CD4-positive, alpha-beta T cell (primary cell): ENCODE results near the gene RBMS1. TPM values are rescaled to one million over a fixed set of nuclear protein-coding genes. Genes with fewer than 3 reads are reported as not detected.

Experiments used
- ATAC-seq: fragments of 200-7000 bp; cut with Tn5 transposase; one replicate; pipeline ENCODE4 v1.10.0; 2022; ENCODE audit warnings: mild to moderate bottlenecking; ENCODE audit not compliant: poor library complexity
- CTCF ChIA-PET: fragments of 350-600 bp; sonication (Branson Sonifier 250); formaldehyde crosslinking; loops from one replicate; lab custom pipeline; 2021; ENCODE audit warnings: antibody characterized with exemption, inconsistent platforms; lab: Charles Lee
- POLR2A ChIA-PET: fragments of 350-600 bp; sonication (Branson Sonifier 250); formaldehyde crosslinking; loops from one replicate; lab custom pipeline; 2021; ENCODE audit warnings: antibody characterized with exemption, inconsistent platforms; lab: Charles Lee
- DNase-seq, 14 experiments: peaks; one replicate each; pipeline ENCODE4 v3.0.0-alpha.2; 2013 to 2020; ENCODE audit warnings: mixed read lengths in 2 of 14
- H3K27ac ChIP-seq, 2 donors: one replicate each; pipeline versions ENCODE4 v1.5.1 to v1.7.0; 2013; ENCODE audit warnings: low read length in 2 of 2, low read depth in 1 of 2, mild to moderate bottlenecking in 1 of 2
- H3K27me3 ChIP-seq, 2 experiments: 1 replicate in 1 of 2; 2 replicates in 1 of 2; pipeline versions ENCODE4 v1.6.1 to v1.7.0; 2013; ENCODE audit warnings: low read length in 2 of 2, control low read depth in 1 of 2, mild to moderate bottlenecking in 1 of 2, moderate library complexity in 1 of 2; ENCODE audit not compliant: insufficient read depth in 2 of 2, control insufficient read depth in 1 of 2
- H3K36me3 ChIP-seq: one replicate; pipeline ENCODE4 v1.6.1; 2013; ENCODE audit warnings: low read length, control low read depth; ENCODE audit not compliant: insufficient read depth
- H3K4me1 ChIP-seq: one replicate; pipeline ENCODE4 v1.6.1; 2013; ENCODE audit warnings: low read length, control low read depth; ENCODE audit not compliant: insufficient read depth
- H3K4me3 ChIP-seq: one replicate; pipeline ENCODE4 v1.5.1; 2013; ENCODE audit warnings: mild to moderate bottlenecking, low read length, moderate library complexity
- H3K9me3 ChIP-seq, 2 experiments: 1 replicate in 1 of 2; 2 replicates in 1 of 2; pipeline versions ENCODE4 v1.6.1 to v1.7.0; 2013; ENCODE audit warnings: low read length in 2 of 2, mild to moderate bottlenecking in 2 of 2, control low read depth in 1 of 2, moderate library complexity in 1 of 2; ENCODE audit not compliant: control insufficient read depth in 1 of 2, insufficient read depth in 1 of 2
- H3K27ac Mint-ChIP-seq: one replicate; pipeline ENCODE4 v1.8.0; 2020; ENCODE audit warnings: mixed read lengths
- H3K27me3 Mint-ChIP-seq: one replicate; pipeline ENCODE4 v1.8.0; 2021; ENCODE audit warnings: mixed read lengths
- H3K36me3 Mint-ChIP-seq: one replicate; pipeline ENCODE4 v1.8.0; 2021; ENCODE audit warnings: low read depth, mixed read lengths
- H3K4me1 Mint-ChIP-seq: one replicate; pipeline ENCODE4 v1.8.0; 2021; ENCODE audit warnings: low read depth, mixed read lengths
- H3K4me3 Mint-ChIP-seq: one replicate; pipeline ENCODE4 v1.8.0; 2020; ENCODE audit warnings: mild to moderate bottlenecking, mixed read lengths
- H3K9me3 Mint-ChIP-seq: one replicate; pipeline ENCODE4 v1.8.0; 2020; ENCODE audit warnings: mixed read lengths
- intact Hi-C, 2 experiments: fragments of 100-400 bp; cut with DNase I in 1 of 2; cut with micrococcal nuclease in 1 of 2; formaldehyde crosslinking; loops; one replicate each; pipeline versions ENCODE4 v1.15.1 to v1.9.0; 2023 to 2025; cut with DNase I, micrococcal nuclease
- total RNA-seq, 174 experiments: library from RNA in 2 of 174; stranded (reverse) in 2 of 174; gene quantifications; one replicate each; pipeline ENCODE4 v1.2.3 and lab custom pipeline; 2021 to 2026
- TF ChIP-seq, protein P1 (sequence below): fragments of 200-600 bp; IDR thresholded peaks from one replicate; pipeline ENCODE4 v1.8.0; 2022; ENCODE audit warnings: antibody characterized with exemption, mild to moderate bottlenecking

RBMS1 gene
- total RNA-seq, 2 experiments from 2014 or later, result 88.6 to 90.3 TPM

DNA sequence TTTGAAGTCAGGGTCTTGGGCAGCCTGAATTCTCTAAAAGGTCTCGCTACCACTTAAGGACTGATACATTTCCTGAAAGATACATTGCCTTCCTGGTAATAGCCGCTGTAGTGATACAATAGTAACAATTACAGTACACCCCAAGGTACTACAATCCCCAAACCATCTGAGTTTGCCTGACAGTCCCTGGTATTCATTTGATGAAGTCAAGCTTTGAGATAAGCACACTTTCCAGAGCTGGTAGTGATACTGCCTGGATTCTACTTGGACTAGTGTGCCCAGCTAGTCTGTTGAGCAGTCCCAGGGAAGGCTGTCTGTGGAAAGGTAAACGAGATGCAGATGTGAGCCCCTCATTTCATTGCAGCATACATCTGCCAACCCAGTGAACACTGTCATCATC is 269.1 kb downstream of the RBMS1 start:
- no peak overlapping the region for H3K4me3 Mint-ChIP-seq
- ATAC-seq, result no peak
- H3K4me1 Mint-ChIP-seq, result peaks cover 33% of the 10 kb centered on the region
- Histone ChIP-seq H3K27ac (no peak overlapping the region), H3K4me3 (no peak overlapping the region), H3K4me1 (peaks cover 12% of the 10 kb centered on the region), H3K27me3 (no peaks in the 10 kb centered on the region), H3K36me3 (no peaks in the 10 kb centered on the region), H3K9me3 (no peaks in the 10 kb centered on the region)
- H3K27ac Mint-ChIP-seq, result no peak overlapping the region
- no peak for DNase-seq
- H3K9me3 Mint-ChIP-seq, result no peaks in the 10 kb centered on the region
- intact Hi-C loops, result no loop called here
- CTCF ChIA-PET, result interaction anchor here (1.0 kb wide), 1 partner anchor 46 kb away, joined by 3 read pairs; no protein-coding TSS in a partner anchor
- H3K36me3 Mint-ChIP-seq, result no peaks in the 10 kb centered on the region
- no peaks in the 10 kb centered on the region for H3K27me3 Mint-ChIP-seq
- POLR2A ChIA-PET, result no interaction called here
- TF ChIP-seq, protein P1, sequence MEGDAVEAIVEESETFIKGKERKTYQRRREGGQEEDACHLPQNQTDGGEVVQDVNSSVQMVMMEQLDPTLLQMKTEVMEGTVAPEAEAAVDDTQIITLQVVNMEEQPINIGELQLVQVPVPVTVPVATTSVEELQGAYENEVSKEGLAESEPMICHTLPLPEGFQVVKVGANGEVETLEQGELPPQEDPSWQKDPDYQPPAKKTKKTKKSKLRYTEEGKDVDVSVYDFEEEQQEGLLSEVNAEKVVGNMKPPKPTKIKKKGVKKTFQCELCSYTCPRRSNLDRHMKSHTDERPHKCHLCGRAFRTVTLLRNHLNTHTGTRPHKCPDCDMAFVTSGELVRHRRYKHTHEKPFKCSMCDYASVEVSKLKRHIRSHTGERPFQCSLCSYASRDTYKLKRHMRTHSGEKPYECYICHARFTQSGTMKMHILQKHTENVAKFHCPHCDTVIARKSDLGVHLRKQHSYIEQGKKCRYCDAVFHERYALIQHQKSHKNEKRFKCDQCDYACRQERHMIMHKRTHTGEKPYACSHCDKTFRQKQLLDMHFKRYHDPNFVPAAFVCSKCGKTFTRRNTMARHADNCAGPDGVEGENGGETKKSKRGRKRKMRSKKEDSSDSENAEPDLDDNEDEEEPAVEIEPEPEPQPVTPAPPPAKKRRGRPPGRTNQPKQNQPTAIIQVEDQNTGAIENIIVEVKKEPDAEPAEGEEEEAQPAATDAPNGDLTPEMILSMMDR, result no peak

DNA sequence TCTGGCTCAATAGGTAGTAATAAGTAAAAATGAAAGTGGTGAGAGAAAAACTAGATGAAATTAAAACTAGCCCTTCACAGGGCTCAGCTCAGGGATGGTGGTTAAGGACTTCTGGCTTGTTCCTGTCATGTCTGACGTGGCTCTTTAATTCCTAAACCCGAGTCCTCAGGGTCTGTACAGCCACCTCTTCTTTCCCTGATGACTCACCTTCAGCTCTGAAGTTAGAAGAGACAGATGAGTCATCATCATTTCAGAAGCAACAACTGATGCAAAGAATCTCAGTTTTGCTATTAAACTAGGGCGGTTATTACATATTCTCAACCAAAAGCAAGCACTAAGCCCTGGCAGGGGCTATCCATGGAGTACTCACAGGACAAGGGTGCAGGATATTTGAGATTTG is 269.5 kb downstream of the RBMS1 start:
- no peaks in the 10 kb centered on the region for H3K36me3 ChIP-seq
- H3K9me3 ChIP-seq, result no peaks in the 10 kb centered on the region
- H3K4me3 Mint-ChIP-seq, result peak overlapping the region; percentile 8
- H3K27ac ChIP-seq, result no peak overlapping the region
- peak in 4 of 14 experiments; percentile 19 to 43 (median 24) for DNase-seq
- no peaks in the 10 kb centered on the region for H3K36me3 Mint-ChIP-seq
- CTCF ChIA-PET, result interaction anchor here (0.6 to 1.0 kb wide), 2 partner anchors 28 to 46 kb away, joined by 3 read pairs; no protein-coding TSS in a partner anchor
- no peak overlapping the region for H3K4me3 ChIP-seq
- H3K4me1 Mint-ChIP-seq, result peaks cover 33% of the 10 kb centered on the region
- no peaks in the 10 kb centered on the region for H3K9me3 Mint-ChIP-seq
- no peaks in the 10 kb centered on the region for H3K27me3 ChIP-seq
- intact Hi-C loops, result no loop called here
- POLR2A ChIA-PET, result no interaction called here
- peaks cover 12% of the 10 kb centered on the region for H3K4me1 ChIP-seq
- TF ChIP-seq, protein P1, result no peak
- no peaks in the 10 kb centered on the region for H3K27me3 Mint-ChIP-seq
- H3K27ac Mint-ChIP-seq, result no peak overlapping the region
- ATAC-seq, result peak; percentile 75

DNA sequence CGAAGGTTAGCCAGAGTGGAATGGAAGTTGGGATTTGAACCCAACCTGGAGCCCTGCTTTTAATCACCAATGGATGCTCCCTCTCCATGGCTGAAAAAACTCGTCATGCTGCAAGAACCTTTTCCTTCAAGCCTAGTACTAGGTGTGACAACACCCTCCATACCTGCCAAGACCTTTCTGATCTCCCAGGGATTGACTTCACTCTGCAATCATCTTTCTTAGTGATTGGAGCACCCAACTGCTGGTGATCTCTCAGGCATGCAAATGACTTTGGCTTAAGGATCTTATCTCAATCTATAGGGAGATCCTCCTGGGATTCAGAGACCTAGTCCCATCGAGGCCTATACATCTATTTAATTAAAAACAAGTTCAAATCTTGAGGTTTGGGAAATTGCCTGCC is 270.0 kb downstream of the RBMS1 start:
- Histone ChIP-seq H3K9me3 (no peaks in the 10 kb centered on the region), H3K4me1 (peaks cover 12% of the 10 kb centered on the region), H3K36me3 (no peaks in the 10 kb centered on the region), H3K27ac (no peak overlapping the region), H3K4me3 (no peak overlapping the region), H3K27me3 (no peaks in the 10 kb centered on the region)
- ATAC-seq (no peak), DNase-seq (no peak)
- TF ChIP-seq, protein P1, result no peak
- intact Hi-C loops, result no loop called here
- Mint-ChIP-seq H3K9me3 (no peaks in the 10 kb centered on the region), H3K27me3 (no peaks in the 10 kb centered on the region), H3K36me3 (no peaks in the 10 kb centered on the region), H3K27ac (no peak overlapping the region), H3K4me1 (peaks cover 33% of the 10 kb centered on the region), H3K4me3 (no peak overlapping the region)
- ChIA-PET POLR2A (no interaction called here), CTCF (interaction anchor here (0.6 to 1.0 kb wide), 2 partner anchors 29 to 46 kb away, joined by 3 read pairs; no protein-coding TSS in a partner anchor)
